HepG2 (cell line): ENCODE measurements around the gene RHCE. TPM values are rescaled to one million over a fixed set of nuclear protein-coding genes. Genes with fewer than 3 reads are reported as not detected.

Source experiments
- ATF5 ChIP-seq: sonication (generic); formaldehyde crosslinking; IDR thresholded peaks from 2 replicates; pipeline ENCODE4 v1.4.0; 2020; ENCODE audit warnings: mild to moderate bottlenecking, low read depth, missing genetic modification reagents
- GATAD2A ChIP-seq: IDR thresholded peaks from 2 replicates; pipeline ENCODE4 v1.6.1; 2016
- GLMP ChIP-seq: sonication (generic); formaldehyde crosslinking; IDR thresholded peaks from 2 replicates; pipeline ENCODE4 v1.9.0; 2021; ENCODE audit warnings: missing genetic modification reagents, mild to moderate bottlenecking, borderline replicate concordance
- HOXA5 ChIP-seq: sonication (generic); formaldehyde crosslinking; IDR thresholded peaks from 2 replicates; pipeline ENCODE4 v1.4.0; 2020; ENCODE audit warnings: missing genetic modification reagents
- MIER2 ChIP-seq: IDR thresholded peaks from 2 replicates; pipeline ENCODE4 v1.6.1; 2016; ENCODE audit warnings: missing biosample characterization, missing genetic modification reagents
- MYC ChIP-seq: sonication (generic); formaldehyde crosslinking; IDR thresholded peaks from 2 replicates; pipeline ENCODE4 v1.9.0; 2021; ENCODE audit warnings: missing genetic modification reagents, borderline replicate concordance
- PAWR ChIP-seq: sonication (generic); formaldehyde crosslinking; IDR thresholded peaks from 2 replicates; pipeline ENCODE4 v1.4.0; 2020; ENCODE audit warnings: missing genetic modification reagents, mild to moderate bottlenecking, borderline replicate concordance
- ZBTB44 ChIP-seq: sonication (generic); formaldehyde crosslinking; IDR thresholded peaks from 2 replicates; pipeline ENCODE4 v1.4.0; 2020; ENCODE audit warnings: missing genetic modification reagents
- ZBTB7B ChIP-seq: sonication (generic); formaldehyde crosslinking; IDR thresholded peaks from 2 replicates; pipeline ENCODE4 v1.4.0; 2020; ENCODE audit warnings: missing genetic modification reagents
- ZKSCAN1 ChIP-seq: fragments of 150-350 bp; IDR thresholded peaks from 2 replicates; pipeline ENCODE4 v1.6.1; 2014; ENCODE audit warnings: low read length
- ZNF12 ChIP-seq: sonication (generic); formaldehyde crosslinking; IDR thresholded peaks from 2 replicates; pipeline ENCODE4 v1.5.0; 2020; ENCODE audit warnings: missing genetic modification reagents
- ZNF180 ChIP-seq: sonication (generic); formaldehyde crosslinking; IDR thresholded peaks from 2 replicates; pipeline ENCODE4 v1.4.0; 2020; ENCODE audit warnings: low read depth, missing genetic modification reagents, borderline replicate concordance
- ZNF292 ChIP-seq: sonication (generic); formaldehyde crosslinking; IDR thresholded peaks from 2 replicates; pipeline ENCODE4 v1.8.1; 2022; ENCODE audit warnings: mild to moderate bottlenecking, low read depth, missing genetic modification reagents, borderline replicate concordance
- ZNF317 ChIP-seq: sonication (generic); formaldehyde crosslinking; IDR thresholded peaks from 2 replicates; pipeline ENCODE4 v1.5.0; 2020; ENCODE audit warnings: mild to moderate bottlenecking, missing genetic modification reagents
- ZNF362 ChIP-seq: sonication (generic); formaldehyde crosslinking; IDR thresholded peaks from 2 replicates; pipeline ENCODE4 v1.4.0; 2020; ENCODE audit warnings: missing genetic modification reagents, mild to moderate bottlenecking, borderline replicate concordance
- ZNF430 ChIP-seq: sonication (generic); formaldehyde crosslinking; IDR thresholded peaks from 2 replicates; pipeline ENCODE4 v1.9.0; 2021; ENCODE audit warnings: mild to moderate bottlenecking, missing genetic modification reagents
- ZNF614 ChIP-seq: IDR thresholded peaks from 2 replicates; pipeline ENCODE4 v1.6.1; 2018; ENCODE audit warnings: missing biosample characterization, missing genetic modification reagents, inconsistent platforms, borderline replicate concordance
- ZNF639 ChIP-seq: conservative IDR thresholded peaks from 2 replicates; pipeline ENCODE4 v1.6.1; 2018; ENCODE audit warnings: missing genetic modification reagents
- ZNF674 ChIP-seq: sonication (generic); formaldehyde crosslinking; IDR thresholded peaks from 2 replicates; pipeline ENCODE4 v1.5.0; 2020; ENCODE audit warnings: low read depth, mild to moderate bottlenecking, missing genetic modification reagents
- ZNF724P ChIP-seq: sonication (generic); formaldehyde crosslinking; IDR thresholded peaks from 2 replicates; pipeline ENCODE4 v1.8.0; 2022; ENCODE audit warnings: missing genetic modification reagents, borderline replicate concordance
- ZNF776 ChIP-seq: sonication (generic); formaldehyde crosslinking; IDR thresholded peaks from 2 replicates; pipeline ENCODE4 v1.4.0; 2020; ENCODE audit warnings: mild to moderate bottlenecking, missing genetic modification reagents
- ZSCAN22 ChIP-seq: sonication (generic); formaldehyde crosslinking; IDR thresholded peaks from 2 replicates; pipeline ENCODE4 v1.4.0; 2020; ENCODE audit warnings: mild to moderate bottlenecking, missing genetic modification reagents
- polyA plus RNA-seq, 8 experiments: library from polyadenylated mRNA; depleted of rRNA in 3 of 8; stranded (reverse) in 7 of 8; unstranded in 1 of 8; fragments of >200 nt; fragmentation: Illumina TruSeq in 4 of 8; extraction: Trizol in 4 of 8; gene quantifications; 2 replicates each; pipeline versions ENCODE4 v1.2.1 to v1.2.3, GENCODE V29; 2011 to 2016; ENCODE audit warnings: low read depth in 4 of 8, missing spikeins in 1 of 8, mixed read lengths in 1 of 8; ENCODE audit not compliant: insufficient read depth in 1 of 8
- total RNA-seq, 5 experiments: library from RNA; depleted of rRNA; stranded (reverse); fragments of >200 nt; fragmentation: Illumina TruSeq; extraction: Trizol; gene quantifications; 2 replicates each; pipeline ENCODE4 v1.2.3, GENCODE V29; 2016; ENCODE audit warnings: low read depth in 1 of 5
- TF ChIP-seq, protein P1 (sequence below): sonication (generic); formaldehyde crosslinking; IDR thresholded peaks from 2 replicates; pipeline ENCODE4 v1.4.0; 2020; ENCODE audit warnings: missing genetic modification reagents

Gene RHCE
- total and polyA plus RNA-seq, 2 of the 13 experiments (the other 11 are each of a cell fraction or from before 2014, with no cell fraction given) = 0.30 TPM; not detected in 1

DNA sequence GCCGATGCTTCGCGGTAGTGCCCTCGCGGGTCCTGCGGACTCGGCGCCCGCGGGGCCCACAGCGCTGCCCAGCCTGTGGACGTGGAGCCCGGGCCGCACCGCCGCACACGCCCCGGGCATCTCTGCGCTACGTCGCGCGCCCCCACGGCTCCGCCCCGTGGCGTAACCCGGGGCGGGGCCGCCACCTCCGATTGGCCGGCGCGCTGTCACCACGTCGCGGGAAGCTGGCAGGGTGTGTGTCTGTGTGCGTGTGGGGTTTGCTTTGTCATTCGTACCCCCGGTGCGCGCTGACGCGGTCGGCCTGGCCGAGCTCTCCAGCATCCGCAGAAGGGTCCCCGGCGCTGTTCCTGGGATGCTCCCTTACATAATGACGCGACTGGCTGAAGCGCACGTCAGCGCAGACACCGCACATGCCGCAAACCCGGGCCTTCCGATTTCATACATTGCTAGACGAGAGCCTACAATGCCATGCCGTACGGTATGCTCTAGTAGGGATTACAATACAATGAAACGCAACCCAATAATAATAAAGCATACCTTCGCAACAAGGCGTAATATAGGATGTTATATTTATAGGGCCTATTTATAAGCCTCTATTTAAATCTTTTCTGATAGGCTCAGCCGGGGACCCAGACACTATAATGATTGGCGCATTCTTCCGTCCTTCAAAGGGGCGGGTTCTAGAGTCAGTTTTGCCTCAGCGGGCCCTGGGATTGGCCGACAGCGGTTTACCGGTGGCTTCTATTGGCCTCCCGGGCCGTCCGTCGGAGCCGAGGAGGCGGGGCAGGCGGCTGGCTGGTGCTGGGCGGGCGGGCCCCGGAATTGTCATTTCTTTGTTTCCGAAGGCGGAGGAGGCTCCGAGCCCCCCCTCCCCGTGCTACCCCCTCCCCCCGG lies 9.7 kb upstream of the RHCE start, which contains the start of gene MACO1 (continued):
- no peak; the same call in 1 of the 2 replicates for TF ChIP-seq ZBTB44
- TF ChIP-seq PAWR (CRISPR knock-in tag) = no peak
- TF ChIP-seq ATF5 = no peak
- no peak; the same call in 1 of the 2 replicates for TF ChIP-seq HOXA5 (CRISPR knock-in tag)
- TF ChIP-seq ZNF317 = peak; percentile 69
- TF ChIP-seq ZNF12 (CRISPR knock-in tag) = no peak
- TF ChIP-seq ZBTB7B (CRISPR knock-in tag) = peak; percentile 61; the same call in 1 of the 2 replicates
- no peak for TF ChIP-seq ZNF674 (CRISPR knock-in tag)
- TF ChIP-seq ZNF362 (CRISPR knock-in tag) = no peak
- TF ChIP-seq ZNF180 (CRISPR knock-in tag) = no peak
- no peak for TF ChIP-seq GLMP (CRISPR knock-in tag)
- no peak for TF ChIP-seq ZNF292 (CRISPR knock-in tag)
- no peak for TF ChIP-seq ZNF614
- TF ChIP-seq ZNF639 (CRISPR knock-in tag) = no peak; the same call in 1 of the 2 replicates
- no peak for TF ChIP-seq GATAD2A (CRISPR knock-in tag)
- TF ChIP-seq ZNF430 = no peak; the same call in 1 of the 2 replicates
- TF ChIP-seq, protein P1, sequence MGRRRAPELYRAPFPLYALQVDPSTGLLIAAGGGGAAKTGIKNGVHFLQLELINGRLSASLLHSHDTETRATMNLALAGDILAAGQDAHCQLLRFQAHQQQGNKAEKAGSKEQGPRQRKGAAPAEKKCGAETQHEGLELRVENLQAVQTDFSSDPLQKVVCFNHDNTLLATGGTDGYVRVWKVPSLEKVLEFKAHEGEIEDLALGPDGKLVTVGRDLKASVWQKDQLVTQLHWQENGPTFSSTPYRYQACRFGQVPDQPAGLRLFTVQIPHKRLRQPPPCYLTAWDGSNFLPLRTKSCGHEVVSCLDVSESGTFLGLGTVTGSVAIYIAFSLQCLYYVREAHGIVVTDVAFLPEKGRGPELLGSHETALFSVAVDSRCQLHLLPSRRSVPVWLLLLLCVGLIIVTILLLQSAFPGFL = no peak
- peak; percentile 66; the same call in 1 of the 2 replicates for TF ChIP-seq MYC (CRISPR knock-in tag)
- peak; percentile 14; the same call in 1 of the 2 replicates for TF ChIP-seq ZKSCAN1
- peak; percentile 77; the same call in 1 of the 2 replicates for TF ChIP-seq ZNF724P (CRISPR knock-in tag)
- no peak for TF ChIP-seq ZSCAN22 (CRISPR knock-in tag)
- TF ChIP-seq ZNF776 = peak; percentile 81; the same call in 1 of the 2 replicates
- TF ChIP-seq MIER2 = no peak
